MM.1S (cell line): ENCODE results near the gene TMCO6.
"Not testable (repeated sequence)": the region's sequence is repeated elsewhere in the genome, so short reads cannot be mapped to it uniquely, and the experiment has no call there.

ENCODE experiments used
- DNase-seq: peaks from one replicate; pipeline ENCODE4 v3.0.0-alpha.2; 2015
- H2AFZ ChIP-seq: fragments of 300-600 bp; sonication (generic); 2 replicates; pipeline ENCODE4 v1.6.0; 2016; ENCODE audit warnings: antibody characterized with exemption, low read length
- H3F3A ChIP-seq: fragments of 300-600 bp; sonication (generic); 2 replicates; pipeline ENCODE4 v1.6.1; 2016; ENCODE audit warnings: mild to moderate bottlenecking, antibody characterized with exemption, low read length, moderate library complexity, mixed read lengths; ENCODE audit not compliant: insufficient read depth
- H3K27ac ChIP-seq: fragments of 300-600 bp; sonication (generic); 2 replicates; pipeline ENCODE4 v1.5.1; 2016; ENCODE audit warnings: mild to moderate bottlenecking, low read length
- H3K27me3 ChIP-seq: fragments of 300-600 bp; sonication (generic); replicated peaks from 2 replicates; pipeline ENCODE4 v1.6.0; 2016; ENCODE audit warnings: low read length; ENCODE audit not compliant: insufficient read depth
- H3K36me3 ChIP-seq: fragments of 300-600 bp; sonication (generic); replicated peaks from 2 replicates; pipeline ENCODE4 v1.6.1; 2016; ENCODE audit warnings: mild to moderate bottlenecking, low read length, mixed read lengths; ENCODE audit not compliant: insufficient read depth
- H3K4me1 ChIP-seq: fragments of 300-600 bp; sonication (generic); 2 replicates; pipeline ENCODE4 v1.6.1; 2016; ENCODE audit warnings: low read length, mixed read lengths
- H3K4me2 ChIP-seq: fragments of 300-600 bp; sonication (generic); 2 replicates; pipeline ENCODE4 v1.6.0; 2016; ENCODE audit warnings: low read depth, low read length
- H3K4me3 ChIP-seq: fragments of 300-600 bp; sonication (generic); 2 replicates; pipeline ENCODE4 v1.5.1; 2016; ENCODE audit warnings: low read length, mixed read lengths
- H3K79me2 ChIP-seq: fragments of 300-600 bp; sonication (generic); 2 replicates; pipeline ENCODE4 v1.6.1; 2016; ENCODE audit warnings: mixed run types, low read length, mixed read lengths
- H3K9ac ChIP-seq: fragments of 300-600 bp; sonication (generic); 2 replicates; pipeline ENCODE4 v1.6.1; 2016; ENCODE audit warnings: low read length, mixed read lengths
- H3K9me2 ChIP-seq: fragments of 300-600 bp; sonication (generic); replicated peaks from 2 replicates; pipeline ENCODE4 v1.6.1; 2016; ENCODE audit warnings: mild to moderate bottlenecking, low read length, mixed read lengths; ENCODE audit not compliant: insufficient read depth
- H3K9me3 ChIP-seq: fragments of 300-600 bp; sonication (generic); replicated peaks from 2 replicates; pipeline ENCODE4 v1.6.1; 2016; ENCODE audit warnings: mild to moderate bottlenecking, low read length, mixed read lengths; ENCODE audit not compliant: insufficient read depth
- H4K20me1 ChIP-seq: fragments of 300-600 bp; sonication (generic); 2 replicates; pipeline ENCODE4 v1.6.1; 2016; ENCODE audit warnings: mild to moderate bottlenecking, low read length, moderate library complexity, mixed read lengths; ENCODE audit not compliant: insufficient read depth
- CTCF ChIP-seq: fragments of 300-600 bp; sonication (generic); IDR thresholded peaks from 2 replicates; pipeline ENCODE4 v1.5.1; 2016; ENCODE audit warnings: antibody characterized with exemption, low read length, mixed read lengths
- EZH2 ChIP-seq: fragments of 300-600 bp; sonication (generic); optimal IDR thresholded peaks from 2 replicates; pipeline ENCODE3; 2017; ENCODE audit warnings: low read depth, mild to moderate bottlenecking, antibody characterized with exemption, low read length, mixed read lengths
- EZH2phosphoT487 ChIP-seq: fragments of 300-600 bp; sonication (generic); IDR thresholded peaks from 2 replicates; pipeline ENCODE4 v1.6.1; 2018; ENCODE audit warnings: antibody characterized with exemption, low read length

Gene TMCO6

GRCh38 chr5:140622301-140622700 lies 16.9 kb upstream of the TMCO6 start:
- Histone ChIP-seq H3K4me3 (no peak overlapping the region), H3K9ac (no peak overlapping the region), H3K36me3 (no peaks in the 10 kb centered on the region), H2AFZ (no peak overlapping the region), H4K20me1 (no peaks in the 10 kb centered on the region), H3F3A (no peaks in the 10 kb centered on the region), H3K4me1 (no peaks in the 10 kb centered on the region), H3K79me2 (no peaks in the 10 kb centered on the region), H3K9me3 (no peaks in the 10 kb centered on the region), H3K27ac (no peak overlapping the region), H3K27me3 (no peaks in the 10 kb centered on the region), H3K4me2 (no peak overlapping the region), H3K9me2 (no peaks in the 10 kb centered on the region)
- DNase-seq: no peak
- TF ChIP-seq EZH2 (no peak), CTCF (no peak)

GRCh38 chr5:140623061-140623460 lies 16.2 kb upstream of the TMCO6 start:
- not testable (repeated sequence) for H3K79me2 ChIP-seq, H4K20me1 ChIP-seq, H3K4me2 ChIP-seq, H3K36me3 ChIP-seq, H3K27ac ChIP-seq, H3F3A ChIP-seq, H3K27me3 ChIP-seq, H3K9me3 ChIP-seq, H3K9ac ChIP-seq, H3K4me3 ChIP-seq, H3K4me1 ChIP-seq, DNase-seq, H2AFZ ChIP-seq, H3K9me2 ChIP-seq

GRCh38 chr5:140624886-140625285 lies 14.4 kb upstream of the TMCO6 start:
- not testable (repeated sequence) for H4K20me1 ChIP-seq, H3K9me2 ChIP-seq, H3K9me3 ChIP-seq, H3K36me3 ChIP-seq, H3K27me3 ChIP-seq, H3K27ac ChIP-seq, H3F3A ChIP-seq, DNase-seq, H3K79me2 ChIP-seq, H2AFZ ChIP-seq, H3K4me3 ChIP-seq, H3K4me1 ChIP-seq, H3K4me2 ChIP-seq, H3K9ac ChIP-seq

- Histone ChIP-seq H3K79me2 (no peaks in the 10 kb centered on the region), H3K4me3 (no peak overlapping the region), H3K9ac (no peak overlapping the region), H3K9me2 (no peaks in the 10 kb centered on the region), H4K20me1 (no peaks in the 10 kb centered on the region), H3K27ac (no peak overlapping the region), H3F3A (no peaks in the 10 kb centered on the region), H3K27me3 (0 out of 2 replicates have a peak, but pooled peaks cover 3% of the 10 kb centered on the region), H2AFZ (no peak overlapping the region), H3K36me3 (no peaks in the 10 kb centered on the region), H3K4me2 (no peak overlapping the region), H3K9me3 (no peaks in the 10 kb centered on the region), H3K4me1 (0 out of 2 replicates have a peak, but pooled peaks cover under 1% of the 10 kb centered on the region)
- TF ChIP-seq CTCF: no peak
- no peak for TF ChIP-seq EZH2
- no peak for TF ChIP-seq EZH2phosphoT487
- no peak for DNase-seq
Measured at GRCh38 chr5:140627972-140628371, 11.3 kb upstream of the TMCO6 start.
